ENCODE data around the gene HNRNPLL.
A peak's percentile ranks its signal among the peaks of the same experiment; 100 is the strongest.

Gene HNRNPLL

DNA sequence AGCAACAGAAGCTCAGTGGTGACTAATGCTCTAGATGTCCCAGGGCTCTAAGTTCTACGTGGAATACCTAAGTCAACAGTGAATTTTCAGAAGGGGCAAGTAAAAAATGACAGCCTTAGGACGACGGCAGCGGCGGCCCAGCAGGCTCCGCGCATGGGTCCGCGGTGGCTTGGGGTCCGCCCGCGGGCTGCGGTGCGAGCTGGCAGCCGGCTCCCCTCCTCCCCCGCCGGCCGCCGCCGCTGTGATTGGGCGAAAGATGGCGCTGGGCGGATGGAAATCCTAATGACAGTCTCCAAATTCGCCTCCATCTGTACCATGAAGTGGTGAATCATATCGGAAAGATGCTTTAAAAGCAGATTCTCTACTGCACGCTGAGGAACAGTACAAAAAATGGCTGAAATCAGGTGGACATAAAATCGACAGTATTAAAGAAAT lies 74.7 kb downstream of the HNRNPLL start:
- peak; percentile 43 for DNase-seq (ENCODE audit: extremely low read depth, insufficient read length)

DNA sequence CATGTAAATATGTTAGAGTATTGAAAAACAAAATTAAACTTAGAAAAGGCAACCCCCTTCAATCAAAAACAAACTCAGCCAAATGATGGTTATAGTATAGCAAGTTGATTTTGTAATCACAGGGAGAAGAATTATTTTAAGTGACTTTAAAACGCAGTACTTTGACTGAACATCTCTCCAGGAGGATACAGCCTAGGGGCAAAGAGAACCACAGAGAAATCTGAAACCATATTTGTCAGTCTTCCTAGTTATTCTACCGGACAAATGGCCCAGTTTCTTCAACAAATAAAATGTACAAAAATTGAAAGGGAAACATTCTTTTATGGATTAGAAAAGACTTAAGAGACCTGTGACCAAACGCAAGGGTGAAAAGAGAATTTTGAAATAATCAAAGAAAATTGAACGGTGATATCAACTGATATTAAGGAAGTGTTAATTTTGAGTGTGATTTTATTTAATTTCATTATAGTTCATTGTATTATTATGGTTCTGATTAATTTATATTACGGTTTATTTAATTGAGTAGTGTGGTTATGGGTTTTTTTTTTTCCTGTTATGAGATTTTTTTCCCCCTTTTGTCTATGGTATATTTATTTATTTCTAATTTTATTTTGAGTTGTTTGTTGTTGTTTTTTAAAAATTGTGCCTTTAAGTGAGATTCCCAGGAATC lies 75.3 kb downstream of the HNRNPLL start:
- H3K36me3 ChIP-seq (ENCODE audit: control insufficient read depth, insufficient read depth, low read length) = no peaks in the 10 kb centered on the region
- no peak for DNase-seq (ENCODE audit: extremely low read depth, insufficient read length)
- no peak overlapping the region; the same call in 1 of the 2 replicates for H3K4me3 ChIP-seq (replicated peaks; ENCODE audit: low read depth, low read length)
- TF ChIP-seq, protein P1, sequence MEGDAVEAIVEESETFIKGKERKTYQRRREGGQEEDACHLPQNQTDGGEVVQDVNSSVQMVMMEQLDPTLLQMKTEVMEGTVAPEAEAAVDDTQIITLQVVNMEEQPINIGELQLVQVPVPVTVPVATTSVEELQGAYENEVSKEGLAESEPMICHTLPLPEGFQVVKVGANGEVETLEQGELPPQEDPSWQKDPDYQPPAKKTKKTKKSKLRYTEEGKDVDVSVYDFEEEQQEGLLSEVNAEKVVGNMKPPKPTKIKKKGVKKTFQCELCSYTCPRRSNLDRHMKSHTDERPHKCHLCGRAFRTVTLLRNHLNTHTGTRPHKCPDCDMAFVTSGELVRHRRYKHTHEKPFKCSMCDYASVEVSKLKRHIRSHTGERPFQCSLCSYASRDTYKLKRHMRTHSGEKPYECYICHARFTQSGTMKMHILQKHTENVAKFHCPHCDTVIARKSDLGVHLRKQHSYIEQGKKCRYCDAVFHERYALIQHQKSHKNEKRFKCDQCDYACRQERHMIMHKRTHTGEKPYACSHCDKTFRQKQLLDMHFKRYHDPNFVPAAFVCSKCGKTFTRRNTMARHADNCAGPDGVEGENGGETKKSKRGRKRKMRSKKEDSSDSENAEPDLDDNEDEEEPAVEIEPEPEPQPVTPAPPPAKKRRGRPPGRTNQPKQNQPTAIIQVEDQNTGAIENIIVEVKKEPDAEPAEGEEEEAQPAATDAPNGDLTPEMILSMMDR (IDR thresholded peaks at IDR 0.05; ENCODE audit: insufficient read depth, low read length, poor library complexity, severe bottlenecking) = no peak
- peaks cover 1% of the 10 kb centered on the region for H3K27me3 ChIP-seq (replicated peaks; ENCODE audit: control insufficient read depth, insufficient read depth, low read length)

More for the DNA sequence above, 74.7 kb downstream of the HNRNPLL start:
- no peaks in the 10 kb centered on the region for H3K36me3 ChIP-seq (ENCODE audit: control insufficient read depth, insufficient read depth, low read length)
- H3K27me3 ChIP-seq (replicated peaks; ENCODE audit: control insufficient read depth, insufficient read depth, low read length) = peaks cover 1% of the 10 kb centered on the region
- TF ChIP-seq, protein P1 (IDR thresholded peaks at IDR 0.05; ENCODE audit: insufficient read depth, low read length, poor library complexity, severe bottlenecking) = peak; percentile 18
- peak overlapping the region; percentile 33 for H3K4me3 ChIP-seq (replicated peaks; ENCODE audit: low read depth, low read length)

DNA sequence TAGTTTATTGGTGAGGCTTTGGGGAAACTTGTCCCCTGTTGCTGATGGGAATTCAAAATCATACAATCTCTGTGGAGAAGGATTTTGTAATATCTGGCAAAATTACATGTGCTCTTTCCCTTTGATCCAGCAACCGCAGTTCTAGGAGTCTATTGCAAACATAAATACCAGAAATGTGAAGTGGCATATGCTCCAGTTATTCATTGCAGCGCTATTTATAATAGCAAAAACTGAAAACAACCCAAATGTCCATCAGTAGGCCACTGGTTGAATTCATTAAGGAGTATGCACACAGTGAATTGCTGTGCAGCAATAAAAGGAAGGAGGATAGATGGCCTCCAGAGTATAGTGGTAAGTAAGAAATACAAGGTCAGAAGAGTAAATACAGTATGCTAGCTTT lies 76.5 kb downstream of the HNRNPLL start:
- TF ChIP-seq, protein P1 (IDR thresholded peaks at IDR 0.05; ENCODE audit: insufficient read depth, low read length, poor library complexity, severe bottlenecking) = no peak
- Histone ChIP-seq H3K27me3 (replicated peaks; ENCODE audit: control insufficient read depth, insufficient read depth, low read length) (peaks cover 1% of the 10 kb centered on the region), H3K36me3 (ENCODE audit: control insufficient read depth, insufficient read depth, low read length) (no peaks in the 10 kb centered on the region), H3K4me3 (replicated peaks; ENCODE audit: low read depth, low read length) (no peak overlapping the region)
- DNase-seq (ENCODE audit: extremely low read depth, insufficient read length) = no peak

DNA sequence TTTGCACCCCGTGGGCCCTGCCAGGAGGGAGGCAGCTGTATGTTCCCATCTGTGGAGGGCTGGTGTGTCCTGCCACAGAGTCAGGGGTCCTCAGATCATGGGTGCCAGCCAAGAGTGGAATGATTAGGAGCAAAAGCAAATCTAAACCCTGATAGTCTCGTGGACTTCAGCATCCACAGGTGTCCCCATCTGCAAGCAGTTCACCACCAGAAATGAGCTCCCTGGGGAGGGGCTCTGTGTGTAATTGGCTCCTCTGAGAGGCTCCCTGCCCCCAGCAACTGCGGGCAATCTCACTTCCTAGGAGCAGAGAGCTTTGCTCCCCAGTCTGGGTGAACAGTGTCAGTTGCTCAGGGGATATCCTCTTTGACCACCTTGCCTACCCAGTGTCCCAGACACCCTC lies 78.1 kb downstream of the HNRNPLL start:
- Histone ChIP-seq H3K4me3 (replicated peaks; ENCODE audit: low read depth, low read length) (no peak overlapping the region), H3K36me3 (ENCODE audit: control insufficient read depth, insufficient read depth, low read length) (no peaks in the 10 kb centered on the region), H3K27me3 (replicated peaks; ENCODE audit: control insufficient read depth, insufficient read depth, low read length) (peaks cover 1% of the 10 kb centered on the region)
- TF ChIP-seq, protein P1 (IDR thresholded peaks at IDR 0.05; ENCODE audit: insufficient read depth, low read length, poor library complexity, severe bottlenecking) = no peak
- no peak for DNase-seq (ENCODE audit: extremely low read depth, insufficient read length)

DNA sequence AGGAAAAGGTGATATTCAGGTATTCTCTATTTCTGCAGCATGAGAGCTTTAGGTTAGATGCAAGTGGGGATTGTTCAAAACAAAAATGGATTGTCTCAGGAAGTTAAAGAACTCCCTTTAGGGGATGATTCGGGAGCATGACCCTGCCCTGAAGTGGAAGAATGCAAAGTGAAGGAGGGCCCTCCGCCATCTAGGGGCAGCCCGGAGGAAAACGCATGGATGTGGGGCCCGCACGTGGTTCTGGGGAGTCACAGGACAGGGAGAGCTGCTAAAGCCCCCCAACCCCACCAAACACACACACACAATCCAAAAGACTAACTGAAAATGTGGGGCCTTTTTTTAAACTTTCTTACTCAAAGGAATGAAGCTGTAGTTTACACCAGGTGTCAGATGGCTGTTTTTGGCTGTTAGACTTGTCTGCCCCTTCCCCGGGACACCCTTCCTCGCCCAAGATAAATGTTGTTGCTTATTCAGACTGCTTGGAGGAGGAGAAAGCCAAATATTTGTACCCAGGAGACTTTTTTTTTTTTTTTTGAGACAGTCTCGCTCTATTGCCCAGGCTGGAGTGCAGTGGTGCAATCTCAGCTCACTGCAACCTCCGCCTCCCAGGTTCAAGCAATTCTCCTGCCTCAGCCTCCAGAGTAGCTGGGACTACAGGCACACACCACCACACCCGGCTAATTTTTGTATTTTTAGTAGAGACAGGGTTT lies 78.8 kb downstream of the HNRNPLL start:
- Histone ChIP-seq H3K27me3 (replicated peaks; ENCODE audit: control insufficient read depth, insufficient read depth, low read length) (peaks cover 1% of the 10 kb centered on the region), H3K4me3 (replicated peaks; ENCODE audit: low read depth, low read length) (no peak overlapping the region), H3K36me3 (ENCODE audit: control insufficient read depth, insufficient read depth, low read length) (no peaks in the 10 kb centered on the region)
- no peak for DNase-seq (ENCODE audit: extremely low read depth, insufficient read length)
- TF ChIP-seq, protein P1 (IDR thresholded peaks at IDR 0.05; ENCODE audit: insufficient read depth, low read length, poor library complexity, severe bottlenecking) = peak; percentile 35

All from GM06990 (cell line).